Measurements from ENCODE around the gene SIGLECL1.
"Not testable (repeated sequence)": the region's sequence is repeated elsewhere in the genome, so short reads cannot be mapped to it uniquely, and the experiment has no call there.

Gene SIGLECL1

DNA sequence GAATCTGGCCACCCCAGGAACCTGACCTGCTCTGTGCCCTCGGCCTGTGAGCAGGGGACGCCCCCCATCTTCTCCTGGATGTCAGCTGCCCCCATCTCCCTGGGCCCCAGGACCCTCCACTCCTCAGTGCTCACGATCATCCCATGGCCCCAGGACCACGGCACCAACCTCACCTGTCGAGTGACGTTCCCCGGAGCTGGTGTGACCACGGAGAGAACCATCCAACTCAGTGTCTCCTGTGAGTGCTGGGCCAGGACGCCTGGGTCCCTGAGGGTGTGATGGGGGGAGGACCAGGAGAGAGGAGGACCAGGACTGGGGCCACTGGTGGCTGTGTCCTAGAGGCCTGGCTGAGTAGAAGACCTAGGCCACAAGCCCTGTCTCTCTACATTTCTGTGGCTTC lies 39.0 kb upstream of the SIGLECL1 start:
- no peak for DNase-seq (ENCODE audit: low read depth)
- no peak overlapping the region for H3K4me3 ChIP-seq (ENCODE audit: control insufficient read depth, low read depth, low read length)
- TF ChIP-seq, protein P1, sequence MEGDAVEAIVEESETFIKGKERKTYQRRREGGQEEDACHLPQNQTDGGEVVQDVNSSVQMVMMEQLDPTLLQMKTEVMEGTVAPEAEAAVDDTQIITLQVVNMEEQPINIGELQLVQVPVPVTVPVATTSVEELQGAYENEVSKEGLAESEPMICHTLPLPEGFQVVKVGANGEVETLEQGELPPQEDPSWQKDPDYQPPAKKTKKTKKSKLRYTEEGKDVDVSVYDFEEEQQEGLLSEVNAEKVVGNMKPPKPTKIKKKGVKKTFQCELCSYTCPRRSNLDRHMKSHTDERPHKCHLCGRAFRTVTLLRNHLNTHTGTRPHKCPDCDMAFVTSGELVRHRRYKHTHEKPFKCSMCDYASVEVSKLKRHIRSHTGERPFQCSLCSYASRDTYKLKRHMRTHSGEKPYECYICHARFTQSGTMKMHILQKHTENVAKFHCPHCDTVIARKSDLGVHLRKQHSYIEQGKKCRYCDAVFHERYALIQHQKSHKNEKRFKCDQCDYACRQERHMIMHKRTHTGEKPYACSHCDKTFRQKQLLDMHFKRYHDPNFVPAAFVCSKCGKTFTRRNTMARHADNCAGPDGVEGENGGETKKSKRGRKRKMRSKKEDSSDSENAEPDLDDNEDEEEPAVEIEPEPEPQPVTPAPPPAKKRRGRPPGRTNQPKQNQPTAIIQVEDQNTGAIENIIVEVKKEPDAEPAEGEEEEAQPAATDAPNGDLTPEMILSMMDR (IDR thresholded peaks at IDR 0.05; ENCODE audit: control insufficient read depth, insufficient read depth, low read depth, low read length, missing control alignments), result no peak

GRCh38 chr19:51219307-51219706 lies 31.6 kb upstream of the SIGLECL1 start:
- H3K4me3 ChIP-seq (ENCODE audit: control insufficient read depth, low read depth, low read length), result no peak overlapping the region
- DNase-seq (ENCODE audit: low read depth), result no peak
- TF ChIP-seq, protein P1 (IDR thresholded peaks at IDR 0.05; ENCODE audit: control insufficient read depth, insufficient read depth, low read depth, low read length, missing control alignments), result no peak

GRCh38 chr19:51219971-51220370 lies 30.9 kb upstream of the SIGLECL1 start:
- H3K4me3 ChIP-seq (ENCODE audit: control insufficient read depth, low read depth, low read length), result no peak overlapping the region
- TF ChIP-seq, protein P1 (IDR thresholded peaks at IDR 0.05; ENCODE audit: control insufficient read depth, insufficient read depth, low read depth, low read length, missing control alignments), result no peak
- DNase-seq (ENCODE audit: low read depth), result no peak

DNA sequence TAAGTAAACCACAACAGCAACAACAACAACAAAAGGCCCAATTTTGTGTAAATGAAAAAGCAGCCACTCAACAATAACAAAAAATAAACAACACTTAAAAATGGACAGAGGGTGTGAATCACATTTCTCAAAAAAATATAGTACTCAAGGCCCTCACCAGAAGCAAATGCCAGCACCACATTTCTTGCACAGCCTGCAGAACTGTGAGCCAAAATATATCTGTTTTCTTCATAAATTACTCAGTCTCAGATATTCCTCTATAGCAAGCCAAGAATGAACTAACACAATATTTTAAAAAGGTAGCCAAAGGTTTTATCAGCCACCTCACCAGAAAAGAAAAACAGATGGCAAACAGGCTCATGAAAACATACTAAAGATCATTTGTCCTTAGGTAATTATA lies 29.9 kb upstream of the SIGLECL1 start:
- DNase-seq (ENCODE audit: low read depth), result no peak
- TF ChIP-seq, protein P1 (IDR thresholded peaks at IDR 0.05; ENCODE audit: control insufficient read depth, insufficient read depth, low read depth, low read length, missing control alignments), result no peak

GRCh38 chr19:51224163-51224641 lies 26.7 kb upstream of the SIGLECL1 start:
- no peak for DNase-seq (ENCODE audit: low read depth)
- no peak overlapping the region for H3K4me3 ChIP-seq (ENCODE audit: control insufficient read depth, low read depth, low read length)
- TF ChIP-seq, protein P1 (IDR thresholded peaks at IDR 0.05; ENCODE audit: control insufficient read depth, insufficient read depth, low read depth, low read length, missing control alignments), result no peak

More for the DNA sequence above, 29.9 kb upstream of the SIGLECL1 start:
- no peak overlapping the region for H3K4me3 ChIP-seq (ENCODE audit: control insufficient read depth, low read depth, low read length)

- DNase-seq (ENCODE audit: low read depth); H3K4me3 ChIP-seq (ENCODE audit: control insufficient read depth, low read depth, low read length): not testable (repeated sequence)
Measured at GRCh38 chr19:51224898-51225393, 25.9 kb upstream of the SIGLECL1 start, which contains the start of gene CD33. Gene CD33 (plus strand): TSS chr19:51225080. CDS start chr19:51225119, 39 bp downstream.

DNA sequence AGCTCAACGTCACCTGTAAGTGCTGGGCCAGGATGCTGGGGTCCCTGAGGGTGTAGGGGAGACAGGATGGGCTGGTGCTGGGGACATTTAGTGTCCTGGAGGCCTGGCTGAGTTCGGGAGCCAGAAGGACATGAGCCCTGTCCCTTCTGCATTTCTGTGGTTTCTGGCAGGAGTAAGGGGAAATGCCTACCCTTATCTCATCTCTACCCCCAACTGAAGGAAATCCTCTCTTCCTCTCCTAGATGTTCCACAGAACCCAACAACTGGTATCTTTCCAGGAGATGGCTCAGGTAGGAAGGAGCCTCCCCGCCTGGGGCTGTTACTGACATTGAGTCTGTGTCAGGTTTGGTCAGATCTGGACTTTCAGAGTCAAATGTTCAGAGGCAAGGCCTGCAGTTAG lies 24.8 kb upstream of the SIGLECL1 start:
- TF ChIP-seq, protein P1 (IDR thresholded peaks at IDR 0.05; ENCODE audit: control insufficient read depth, insufficient read depth, low read depth, low read length, missing control alignments), result no peak
- DNase-seq (ENCODE audit: low read depth), result no peak
- H3K4me3 ChIP-seq (ENCODE audit: control insufficient read depth, low read depth, low read length), result no peak overlapping the region
